ENCODE data around the gene CEP68. TPM values are rescaled to one million over a fixed set of nuclear protein-coding genes. Genes with fewer than 3 reads are reported as not detected.
A peak's percentile ranks its signal among the peaks of the same experiment; 100 is the strongest.

CEP68 gene
- total RNA-seq, 2 experiments from 2014 or later, result 5.9 to 9.2 TPM

DNA sequence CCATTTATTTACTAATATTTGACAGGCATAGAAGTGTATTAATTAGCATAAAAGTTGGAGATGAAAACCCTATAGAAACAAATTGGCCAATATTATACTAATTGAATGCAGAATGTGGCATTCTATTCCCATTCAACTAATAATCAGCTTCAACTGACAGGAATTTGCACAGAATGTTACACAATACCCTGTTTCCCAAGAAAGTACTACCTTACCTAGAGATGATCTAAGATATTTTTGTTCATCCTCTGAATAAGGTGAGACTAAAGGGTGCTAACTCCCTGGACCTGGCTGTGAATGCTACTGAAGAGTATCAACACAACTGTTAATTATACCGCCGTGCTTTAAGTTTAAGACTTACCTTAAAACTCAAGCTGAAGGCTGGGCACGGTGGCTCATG is 28.9 kb downstream of the CEP68 start:
- Mint-ChIP-seq H3K9me3 (ENCODE audit: low read depth) (no peaks in the 10 kb centered on the region), H3K36me3 (peaks cover 49% of the 10 kb centered on the region), H3K27ac (no peak overlapping the region), H3K4me3 (no peak overlapping the region), H3K27me3 (no peaks in the 10 kb centered on the region), H3K4me1 (no peaks in the 10 kb centered on the region)
- CTCF ChIA-PET, result interaction anchor here (0.9 to 1.3 kb wide), 4 partner anchors 20 to 84 kb away, joined by 3 to 6 read pairs (median 3); no protein-coding TSS in a partner anchor
- no peak for ATAC-seq
- no peak for DNase-seq

DNA sequence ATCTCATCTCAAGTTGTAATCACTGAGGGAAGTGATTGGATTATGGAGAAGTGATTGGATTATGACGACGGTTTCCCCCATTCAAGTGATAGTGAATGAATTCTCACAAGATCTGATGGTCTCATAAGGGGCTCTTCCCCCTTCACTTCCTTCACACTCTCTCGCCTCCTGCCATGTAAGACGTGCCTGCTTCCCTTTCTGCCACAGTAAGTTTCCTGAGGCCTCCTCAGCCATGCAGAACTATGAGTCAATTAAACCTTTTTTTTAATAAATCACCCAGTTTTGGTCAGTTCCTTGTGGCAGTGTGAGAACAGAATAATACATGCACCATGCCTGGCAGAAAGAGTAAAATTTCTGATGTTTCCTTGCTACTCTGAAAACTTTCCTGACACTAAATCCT is 36.6 kb downstream of the CEP68 start:
- no peaks in the 10 kb centered on the region for H3K27me3 Mint-ChIP-seq
- H3K9me3 Mint-ChIP-seq (ENCODE audit: low read depth), result no peaks in the 10 kb centered on the region
- H3K4me3 Mint-ChIP-seq, result no peak overlapping the region
- H3K4me1 Mint-ChIP-seq, result peaks cover 3% of the 10 kb centered on the region
- H3K36me3 Mint-ChIP-seq, result peaks cover 57% of the 10 kb centered on the region
- ATAC-seq (no peak), DNase-seq (no peak)
- peak overlapping the region; percentile 24 for H3K27ac Mint-ChIP-seq
- CTCF ChIA-PET, result no interaction called here

DNA sequence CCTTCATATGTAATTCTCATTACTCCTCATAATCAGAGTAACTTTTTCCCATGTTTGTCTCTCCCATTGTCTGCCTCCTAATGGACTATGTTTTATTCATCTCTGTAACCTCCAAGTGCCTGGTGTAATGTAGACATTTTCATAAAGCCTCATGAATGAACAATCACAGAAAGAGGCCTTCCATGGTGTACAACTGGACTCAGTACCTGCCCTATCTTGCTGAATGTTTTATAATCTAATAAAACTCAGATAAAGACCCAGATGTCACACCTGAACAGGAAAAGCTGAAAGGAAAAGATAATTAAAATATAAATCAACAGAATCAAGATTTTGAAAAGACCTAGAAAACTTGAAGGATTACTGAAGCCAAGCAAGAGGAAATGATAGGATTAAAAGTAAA is 37.0 kb downstream of the CEP68 start:
- Mint-ChIP-seq H3K4me1 (peaks cover 3% of the 10 kb centered on the region), H3K27ac (peak overlapping the region; percentile 24), H3K36me3 (peaks cover 56% of the 10 kb centered on the region), H3K4me3 (no peak overlapping the region), H3K9me3 (ENCODE audit: low read depth) (no peaks in the 10 kb centered on the region), H3K27me3 (no peaks in the 10 kb centered on the region)
- no peak for ATAC-seq
- no peak for DNase-seq
- CTCF ChIA-PET, result no interaction called here

DNA sequence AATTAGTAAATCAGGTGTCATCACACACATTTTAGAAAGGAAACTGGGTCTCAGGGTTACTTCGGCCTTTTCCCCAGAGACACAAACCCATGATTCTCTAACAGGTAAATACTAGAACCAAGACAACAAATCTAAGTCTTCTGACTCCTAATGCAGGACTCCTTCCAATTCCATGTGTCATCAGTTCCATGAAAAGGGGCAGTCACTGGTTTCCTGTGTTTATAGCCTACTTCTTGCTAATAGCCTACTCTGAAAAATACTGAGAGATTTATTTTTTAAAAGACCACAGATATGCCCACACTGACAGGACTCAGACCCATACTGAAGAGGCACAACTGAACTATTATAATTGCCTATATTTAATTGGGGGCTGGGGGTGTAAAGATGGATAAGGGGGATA is 40.7 kb downstream of the CEP68 start:
- Mint-ChIP-seq H3K4me1 (peaks cover 7% of the 10 kb centered on the region), H3K27me3 (no peaks in the 10 kb centered on the region), H3K9me3 (ENCODE audit: low read depth) (no peaks in the 10 kb centered on the region), H3K4me3 (no peak overlapping the region), H3K27ac (no peak overlapping the region), H3K36me3 (peaks cover 61% of the 10 kb centered on the region)
- no peak for ATAC-seq
- CTCF ChIA-PET, result interaction anchor here (1.1 kb wide), 1 partner anchor 11 kb away, joined by 3 read pairs; no protein-coding TSS in a partner anchor
- no peak for DNase-seq

DNA sequence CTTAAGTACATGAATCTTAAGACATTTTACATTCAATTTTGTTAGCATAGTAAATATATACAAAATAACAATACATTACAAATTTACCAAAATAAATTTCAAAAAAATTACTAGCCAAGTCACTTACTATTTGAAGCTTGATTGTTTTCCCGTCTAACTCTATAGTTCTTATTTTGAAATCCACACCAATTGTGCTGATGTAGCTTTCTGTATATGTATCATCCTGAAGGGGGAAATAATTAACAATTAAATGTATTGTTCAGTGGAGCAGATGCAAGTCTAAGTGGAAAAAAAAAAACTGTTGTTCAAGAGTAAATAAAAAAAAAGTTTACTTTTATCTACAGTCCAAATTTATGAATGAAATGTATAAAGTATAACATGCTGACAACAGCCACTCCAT is 41.6 kb downstream of the CEP68 start:
- no peaks in the 10 kb centered on the region for H3K9me3 Mint-ChIP-seq (ENCODE audit: low read depth)
- DNase-seq (no peak), ATAC-seq (no peak)
- peaks cover 7% of the 10 kb centered on the region for H3K4me1 Mint-ChIP-seq
- no peak overlapping the region for H3K4me3 Mint-ChIP-seq
- H3K36me3 Mint-ChIP-seq, result peaks cover 59% of the 10 kb centered on the region
- CTCF ChIA-PET, result interaction anchor here (1.1 kb wide), 1 partner anchor 10 kb away, joined by 3 read pairs; no protein-coding TSS in a partner anchor
- H3K27ac Mint-ChIP-seq, result no peak overlapping the region
- H3K27me3 Mint-ChIP-seq, result no peaks in the 10 kb centered on the region

DNA sequence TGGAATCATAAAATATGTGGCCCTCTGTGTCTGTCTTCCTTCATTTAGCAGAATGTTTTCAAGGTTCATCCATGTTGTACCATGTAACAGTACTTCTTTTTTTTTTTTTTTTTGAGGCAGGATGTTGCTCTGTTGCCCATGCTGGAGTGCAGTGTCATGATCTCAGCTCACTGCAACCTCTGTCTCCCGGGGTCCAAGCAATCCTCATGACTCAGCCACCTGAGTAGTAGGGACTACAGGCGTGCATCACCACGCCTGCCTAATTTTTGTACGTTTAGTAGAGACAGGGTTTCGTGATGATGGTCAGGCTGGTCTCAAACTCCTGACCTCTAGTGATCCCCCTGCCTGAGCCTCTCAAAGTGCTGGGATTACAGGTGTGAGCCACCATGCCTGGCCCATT is 42.5 kb downstream of the CEP68 start:
- DNase-seq (no peak), ATAC-seq (no peak)
- no peak overlapping the region for H3K27ac Mint-ChIP-seq
- CTCF ChIA-PET, result no interaction called here
- no peaks in the 10 kb centered on the region for H3K27me3 Mint-ChIP-seq
- H3K4me1 Mint-ChIP-seq, result peaks cover 7% of the 10 kb centered on the region
- H3K36me3 Mint-ChIP-seq, result peaks cover 55% of the 10 kb centered on the region
- no peaks in the 10 kb centered on the region for H3K9me3 Mint-ChIP-seq (ENCODE audit: low read depth)
- H3K4me3 Mint-ChIP-seq, result no peak overlapping the region

DNA sequence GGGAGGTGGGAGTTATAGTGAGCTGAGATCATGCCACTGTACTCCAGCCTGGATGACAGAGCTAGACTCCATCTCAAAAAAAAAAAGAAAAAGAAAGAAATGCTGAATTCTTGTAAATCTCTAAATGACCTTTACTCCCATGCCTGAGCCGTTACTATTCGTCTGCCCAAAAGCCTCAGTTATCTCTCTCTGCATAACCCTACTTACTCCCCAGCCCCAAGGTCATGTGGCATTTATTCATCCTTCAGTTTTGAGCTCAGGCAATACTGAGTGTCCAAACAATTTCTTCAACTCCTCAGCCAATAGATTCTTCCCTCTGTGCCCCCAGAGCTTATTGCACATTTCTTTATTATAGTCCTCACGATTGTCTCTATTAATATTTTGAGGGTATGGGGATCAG is 44.9 kb downstream of the CEP68 start:
- DNase-seq, result no peak
- no peaks in the 10 kb centered on the region for H3K27me3 Mint-ChIP-seq
- H3K36me3 Mint-ChIP-seq, result peaks cover 53% of the 10 kb centered on the region
- H3K4me3 Mint-ChIP-seq, result no peak overlapping the region
- H3K4me1 Mint-ChIP-seq, result peaks cover 10% of the 10 kb centered on the region
- CTCF ChIA-PET, result no interaction called here
- H3K27ac Mint-ChIP-seq, result no peak overlapping the region
- no peaks in the 10 kb centered on the region for H3K9me3 Mint-ChIP-seq (ENCODE audit: low read depth)
- ATAC-seq, result no peak

DNA sequence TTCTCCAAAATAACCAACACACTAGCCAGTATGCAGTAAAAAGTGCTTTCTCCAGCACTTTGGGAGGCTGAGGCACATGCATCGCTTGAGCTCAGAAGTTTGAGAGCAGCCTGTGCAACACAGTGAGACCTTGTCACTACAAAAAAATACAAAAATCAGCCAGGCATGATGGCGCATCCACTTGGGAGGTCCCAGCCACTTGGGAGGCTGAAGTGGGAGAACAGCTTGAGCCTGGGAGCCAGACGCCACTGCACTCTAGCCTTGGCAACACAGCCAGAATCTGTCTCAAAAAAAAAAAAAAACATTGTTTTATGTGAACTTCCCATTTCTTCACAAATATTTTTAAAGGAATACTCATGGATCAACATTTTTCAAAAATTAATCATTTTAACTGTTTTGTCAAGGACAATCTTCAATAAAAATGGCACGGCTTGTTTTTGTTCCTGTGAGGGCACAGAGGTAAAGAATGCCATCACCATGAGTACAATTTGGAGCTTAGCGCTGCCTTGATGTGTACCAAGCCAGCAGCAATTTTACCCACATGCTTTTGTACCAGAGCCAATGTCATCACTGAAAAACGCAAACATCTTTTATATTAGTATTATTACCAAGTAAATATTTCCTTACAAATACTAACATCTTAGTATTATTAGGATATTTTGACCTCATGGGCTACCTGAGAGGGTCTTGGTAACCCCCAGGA is 46.9 kb downstream of the CEP68 start:
- no peak for DNase-seq
- no peak for ATAC-seq
- CTCF ChIA-PET, result interaction anchor here (1.6 kb wide), 1 partner anchor 16 kb away, joined by 5 read pairs; no protein-coding TSS in a partner anchor
- no peak overlapping the region for H3K27ac Mint-ChIP-seq
- H3K36me3 Mint-ChIP-seq, result peaks cover 40% of the 10 kb centered on the region
- H3K27me3 Mint-ChIP-seq, result no peaks in the 10 kb centered on the region
- peaks cover 9% of the 10 kb centered on the region for H3K4me1 Mint-ChIP-seq
- H3K9me3 Mint-ChIP-seq (ENCODE audit: low read depth), result no peaks in the 10 kb centered on the region
- H3K4me3 Mint-ChIP-seq, result no peak overlapping the region

DNA sequence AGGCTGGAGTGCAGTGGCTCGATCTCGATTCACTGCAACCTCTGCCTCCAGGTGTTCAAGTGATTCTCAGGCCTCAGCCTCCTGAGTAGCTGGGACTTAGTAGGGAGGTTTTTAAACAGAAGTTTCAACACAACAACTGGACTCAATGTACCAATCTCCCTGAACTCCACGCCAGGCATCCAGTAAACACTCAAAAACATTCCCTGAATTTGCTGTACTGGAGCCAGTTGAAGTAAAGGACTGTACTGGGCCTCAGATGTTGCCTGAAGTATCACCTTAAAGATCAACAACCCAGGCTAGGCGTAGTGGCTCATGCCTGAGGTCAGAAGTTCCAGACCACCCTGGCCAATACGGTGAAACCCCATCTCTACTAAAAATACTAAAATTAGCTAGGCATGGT is 51.3 kb downstream of the CEP68 start:
- Mint-ChIP-seq H3K4me3 (no peak overlapping the region), H3K27me3 (no peaks in the 10 kb centered on the region), H3K36me3 (peaks cover 26% of the 10 kb centered on the region), H3K9me3 (ENCODE audit: low read depth) (no peaks in the 10 kb centered on the region), H3K4me1 (peaks cover 10% of the 10 kb centered on the region), H3K27ac (no peak overlapping the region)
- DNase-seq, result no peak
- CTCF ChIA-PET, result interaction anchor here (0.6 to 0.9 kb wide), 2 partner anchors 10 to 23 kb away, joined by 3 read pairs; partner anchors contain the start of gene RAB1A
- ATAC-seq, result no peak

DNA sequence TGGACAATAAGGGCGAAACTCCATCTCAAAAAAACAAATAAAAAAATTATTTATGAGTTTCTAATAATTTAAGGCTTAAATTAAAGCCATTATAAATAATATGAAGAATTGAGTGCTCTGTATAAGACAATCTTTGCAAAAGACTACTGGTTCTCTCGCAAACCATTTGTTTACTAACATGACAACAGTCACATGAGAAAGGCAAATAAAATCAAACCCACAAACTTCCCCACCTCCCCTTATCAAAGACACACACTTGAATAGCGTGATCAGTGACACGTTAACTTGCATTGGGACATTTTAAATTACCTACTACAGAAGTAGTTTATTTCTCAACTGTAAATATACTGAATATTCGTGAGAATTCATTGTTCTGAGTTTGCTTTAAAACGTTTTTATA is 52.6 kb downstream of the CEP68 start:
- CTCF ChIA-PET, result no interaction called here
- no peak overlapping the region for H3K4me3 Mint-ChIP-seq
- H3K9me3 Mint-ChIP-seq (ENCODE audit: low read depth), result no peaks in the 10 kb centered on the region
- DNase-seq, result no peak
- ATAC-seq, result no peak
- no peak overlapping the region for H3K27ac Mint-ChIP-seq
- H3K27me3 Mint-ChIP-seq, result no peaks in the 10 kb centered on the region
- H3K36me3 Mint-ChIP-seq, result peaks cover 24% of the 10 kb centered on the region
- H3K4me1 Mint-ChIP-seq, result peaks cover 13% of the 10 kb centered on the region

DNA sequence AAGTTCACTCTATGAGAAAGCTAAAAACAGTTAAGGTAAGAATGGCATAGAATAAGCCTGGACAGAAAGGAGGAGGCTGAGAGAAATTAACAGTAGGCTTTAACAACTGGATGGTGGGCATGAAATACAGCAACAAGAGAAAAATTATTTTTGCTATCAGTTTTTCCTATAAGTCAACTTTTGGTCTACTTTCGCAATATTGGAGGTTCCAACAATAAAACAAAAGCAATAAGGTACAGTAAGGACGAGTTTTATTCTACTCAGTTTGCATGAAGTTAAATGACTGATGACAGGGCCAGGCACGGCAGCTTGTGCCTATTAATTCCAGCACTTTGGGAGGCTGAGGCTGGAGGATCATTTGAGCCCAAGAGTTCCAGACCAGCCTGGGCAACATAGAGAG is 56.4 kb downstream of the CEP68 start:
- CTCF ChIA-PET, result interaction anchor here (0.9 to 1.2 kb wide), 2 partner anchors 48 to 58 kb away, joined by 3 to 4 read pairs; no protein-coding TSS in a partner anchor
- no peak overlapping the region for H3K4me3 Mint-ChIP-seq
- no peaks in the 10 kb centered on the region for H3K27me3 Mint-ChIP-seq

DNA sequence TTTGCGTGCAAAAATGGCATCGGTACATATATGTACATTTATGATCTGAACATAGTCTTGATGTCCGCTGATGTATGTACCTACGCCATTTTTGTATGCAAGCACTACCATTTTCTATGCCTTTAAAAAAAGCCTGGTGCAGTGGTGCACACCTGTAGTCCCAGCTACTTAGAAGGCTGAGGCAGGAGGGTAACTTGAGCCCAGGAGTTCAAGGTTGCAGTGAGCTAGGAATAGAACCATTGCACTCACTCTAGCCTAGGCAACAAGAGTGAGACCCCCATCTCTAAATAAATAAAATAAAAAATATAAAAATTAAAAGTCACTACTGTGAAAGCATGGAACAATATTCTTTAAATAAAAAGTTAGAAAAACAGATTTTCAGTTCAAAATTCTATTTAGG is 57.0 kb downstream of the CEP68 start:
- no peaks in the 10 kb centered on the region for H3K9me3 Mint-ChIP-seq (ENCODE audit: low read depth)
- H3K27me3 Mint-ChIP-seq, result no peaks in the 10 kb centered on the region
- H3K36me3 Mint-ChIP-seq, result peaks cover 13% of the 10 kb centered on the region
- H3K4me1 Mint-ChIP-seq, result peaks cover 18% of the 10 kb centered on the region
- H3K4me3 Mint-ChIP-seq, result no peak overlapping the region
- DNase-seq, result no peak
- no peak for ATAC-seq
- CTCF ChIA-PET, result interaction anchor here (0.9 to 1.3 kb wide), 3 partner anchors 13 to 57 kb away, joined by 3 read pairs; no protein-coding TSS in a partner anchor
- no peak overlapping the region for H3K27ac Mint-ChIP-seq

More for the DNA sequence above, 56.4 kb downstream of the CEP68 start:
- no peak for ATAC-seq
- H3K9me3 Mint-ChIP-seq (ENCODE audit: low read depth), result no peaks in the 10 kb centered on the region
- peaks cover 14% of the 10 kb centered on the region for H3K4me1 Mint-ChIP-seq
- H3K36me3 Mint-ChIP-seq, result peaks cover 13% of the 10 kb centered on the region
- H3K27ac Mint-ChIP-seq, result no peak overlapping the region
- DNase-seq, result no peak

DNA sequence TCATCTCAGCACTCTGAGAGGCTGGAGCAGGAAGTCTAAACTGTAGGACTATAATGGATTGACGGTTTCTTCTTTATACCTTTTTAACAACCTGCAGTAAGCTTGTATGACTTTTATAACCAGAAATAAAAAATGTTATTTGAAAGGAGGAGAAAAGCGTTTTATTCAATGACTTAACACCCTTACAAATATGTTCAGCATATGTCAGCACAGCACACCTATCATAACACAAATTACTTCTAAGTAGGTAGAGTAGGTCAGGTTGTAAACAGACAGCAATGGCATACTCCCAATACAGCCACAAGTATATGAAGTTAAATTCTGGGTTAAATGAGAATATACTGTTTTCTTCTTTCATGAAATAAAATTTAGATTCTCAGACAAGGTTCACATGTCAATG is 57.6 kb downstream of the CEP68 start:
- H3K4me1 Mint-ChIP-seq, result peaks cover 17% of the 10 kb centered on the region
- no peak overlapping the region for H3K27ac Mint-ChIP-seq
- no peak for DNase-seq
- no peak overlapping the region for H3K4me3 Mint-ChIP-seq
- CTCF ChIA-PET, result interaction anchor here (0.9 to 1.3 kb wide), 2 partner anchors 12 to 31 kb away, joined by 3 read pairs; no protein-coding TSS in a partner anchor
- ATAC-seq, result no peak
- H3K27me3 Mint-ChIP-seq, result no peaks in the 10 kb centered on the region
- peaks cover 12% of the 10 kb centered on the region for H3K36me3 Mint-ChIP-seq
- H3K9me3 Mint-ChIP-seq (ENCODE audit: low read depth), result no peaks in the 10 kb centered on the region

DNA sequence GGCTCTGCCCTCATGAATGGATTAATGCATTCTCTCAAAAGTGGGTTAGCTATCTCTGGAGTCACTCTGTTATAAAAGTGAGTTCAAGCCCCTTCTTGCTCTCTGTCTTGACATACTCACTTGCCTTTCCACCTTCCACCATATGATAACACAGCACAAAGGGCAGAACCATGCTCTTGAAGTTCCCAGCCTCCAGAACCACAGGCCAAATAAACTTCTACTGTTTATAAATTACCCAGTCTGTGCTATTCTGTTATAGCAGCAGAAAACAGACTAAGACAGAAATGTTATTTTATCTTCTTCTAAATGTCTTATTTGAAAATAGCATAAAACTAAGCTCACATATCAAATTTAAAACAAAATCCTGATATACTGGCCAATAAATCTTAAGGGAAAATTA is 58.7 kb downstream of the CEP68 start:
- Mint-ChIP-seq H3K27me3 (no peaks in the 10 kb centered on the region), H3K9me3 (ENCODE audit: low read depth) (no peaks in the 10 kb centered on the region), H3K27ac (no peak overlapping the region), H3K36me3 (peaks cover 10% of the 10 kb centered on the region), H3K4me3 (no peak overlapping the region), H3K4me1 (peaks cover 15% of the 10 kb centered on the region)
- CTCF ChIA-PET, result interaction anchor here (0.9 kb wide), 1 partner anchor 15 kb away, joined by 4 read pairs; the partner anchor contains the start of gene RAB1A
- no peak for ATAC-seq
- no peak for DNase-seq
